Smooth muscle cell (in vitro differentiated cells): Measurements from ENCODE around the gene PAAF1. TPM values are rescaled to one million over a fixed set of nuclear protein-coding genes. Genes with fewer than 3 reads are reported as not detected.

Experiments
- DNase-seq: peaks from one replicate; lab custom pipeline; 2025; ENCODE audit not compliant: unreplicated experiment; lab: John Stamatoyannopoulos, UW
- H2AFZ ChIP-seq: fragments of 200-600 bp; sonication (generic); 2 replicates; pipeline ENCODE4 v1.6.0; 2016; ENCODE audit warnings: antibody characterized with exemption, low read depth, mild to moderate bottlenecking
- H3F3A ChIP-seq: fragments of 200-600 bp; sonication (generic); 2 replicates; pipeline ENCODE4 v1.6.0; 2017; ENCODE audit warnings: antibody characterized with exemption, low read depth
- H3K27ac ChIP-seq: fragments of 200-600 bp; sonication (generic); 2 replicates; pipeline ENCODE4 v1.5.1; 2016; ENCODE audit warnings: low read depth, mild to moderate bottlenecking
- H3K27me3 ChIP-seq: fragments of 200-600 bp; sonication (generic); 2 replicates; pipeline ENCODE4 v1.6.1; 2016; ENCODE audit warnings: low read depth, mild to moderate bottlenecking
- H3K36me3 ChIP-seq: fragments of 200-600 bp; sonication (generic); 2 replicates; pipeline ENCODE4 v1.5.1; 2016; ENCODE audit warnings: low read depth
- H3K4me1 ChIP-seq: fragments of 200-600 bp; sonication (generic); 2 replicates; pipeline ENCODE4 v1.5.1; 2016; ENCODE audit warnings: low read depth
- H3K4me2 ChIP-seq: fragments of 200-600 bp; sonication (generic); 2 replicates; pipeline ENCODE4 v1.6.0; 2016; ENCODE audit warnings: mild to moderate bottlenecking
- H3K4me3 ChIP-seq: fragments of 200-600 bp; sonication (generic); 2 replicates; pipeline ENCODE4 v1.5.1; 2016; ENCODE audit warnings: mild to moderate bottlenecking
- H3K79me2 ChIP-seq: fragments of 200-600 bp; sonication (generic); 2 replicates; pipeline ENCODE4 v1.6.0; 2016; ENCODE audit warnings: low read depth, mild to moderate bottlenecking
- H3K9ac ChIP-seq: fragments of 200-600 bp; sonication (generic); 2 replicates; pipeline ENCODE4 v1.6.0; 2016; ENCODE audit warnings: low read depth
- H3K9me3 ChIP-seq: fragments of 200-600 bp; sonication (generic); replicated peaks from 2 replicates; pipeline ENCODE4 v1.5.1; 2016; ENCODE audit warnings: low read depth
- H4K20me1 ChIP-seq: fragments of 200-600 bp; sonication (generic); 2 replicates; pipeline ENCODE4 v1.6.0; 2016; ENCODE audit warnings: low read depth
- CTCF ChIP-seq: fragments of 200-600 bp; sonication (generic); IDR thresholded peaks from 2 replicates; pipeline ENCODE4 v1.5.1; 2017; ENCODE audit warnings: borderline replicate concordance, mild to moderate bottlenecking, antibody characterized with exemption; ENCODE audit not compliant: insufficient read depth, poor library complexity, severe bottlenecking
- WGBS: methylation state at CpG from one replicate; pipeline ENCODE4 v1.1.7; 2016; ENCODE audit warnings: low lambda C conversion rate; 5-methylcytosine and 5-hydroxymethylcytosine counted together
- polyA plus RNA-seq: library from polyadenylated mRNA; unstranded; fragments of >200 nt; fragmentation: Nextera tagmentation; extraction: Ambion mirVana; gene quantifications from 2 replicates; pipeline ENCODE4 v1.2.1, GENCODE V29; 2016
- total RNA-seq: library from RNA; depleted of rRNA; stranded (reverse); fragments of >200 nt; gene quantifications from 2 replicates; pipeline ENCODE4 v1.2.3, GENCODE V29; 2014

Gene PAAF1
- total and polyA plus RNA-seq, 2 experiments from 2014 or later = 10.8 to 34.9 TPM

- DNase-seq = no peak
- H3K36me3 ChIP-seq = no peaks in the 10 kb centered on the region
Observed at GRCh38 chr11:73944901-73945300, 68.1 kb downstream of the PAAF1 start.

GRCh38 chr11:73945396-73945795, 68.6 kb downstream of the PAAF1 start:
- Histone ChIP-seq H3K36me3 (no peaks in the 10 kb centered on the region), H3K4me3 (no peak overlapping the region), H2AFZ (no peak overlapping the region), H3K9ac (no peak overlapping the region), H3K27ac (no peak overlapping the region), H3F3A (no peaks in the 10 kb centered on the region), H3K4me1 (no peaks in the 10 kb centered on the region), H3K4me2 (no peak overlapping the region), H3K79me2 (no peaks in the 10 kb centered on the region), H3K9me3 (no peaks in the 10 kb centered on the region), H4K20me1 (no peaks in the 10 kb centered on the region), H3K27me3 (no peaks in the 10 kb centered on the region)
- WGBS = 81% methylated on average over 4 of the region's 4 CpGs
- no peak for DNase-seq
- TF ChIP-seq CTCF = no peak

More at GRCh38 chr11:73944901-73945300, 68.1 kb downstream of the PAAF1 start:
- Histone ChIP-seq H3K4me2 (no peak overlapping the region), H3K9me3 (no peaks in the 10 kb centered on the region), H3K4me3 (no peak overlapping the region), H3K27ac (no peak overlapping the region), H3K79me2 (no peaks in the 10 kb centered on the region), H3F3A (no peaks in the 10 kb centered on the region), H3K27me3 (no peaks in the 10 kb centered on the region), H4K20me1 (no peaks in the 10 kb centered on the region), H3K4me1 (no peaks in the 10 kb centered on the region), H2AFZ (no peak overlapping the region), H3K9ac (no peak overlapping the region)
- WGBS = 92% methylated on average over 10 of the region's 10 CpGs
- TF ChIP-seq CTCF = no peak

GRCh38 chr11:73946798-73947458, 70.1 kb downstream of the PAAF1 start:
- WGBS = 92% methylated on average over 13 of the region's 13 CpGs
- DNase-seq = no peak
- H3K36me3 ChIP-seq = no peaks in the 10 kb centered on the region

More at GRCh38 chr11:73946798-73947458, 70.1 kb downstream of the PAAF1 start:
- Histone ChIP-seq H3K27ac (no peak overlapping the region), H3K27me3 (no peaks in the 10 kb centered on the region), H3K79me2 (no peaks in the 10 kb centered on the region), H4K20me1 (no peaks in the 10 kb centered on the region), H3K9ac (no peak overlapping the region), H3K4me2 (no peak overlapping the region), H2AFZ (no peak overlapping the region), H3F3A (no peaks in the 10 kb centered on the region), H3K9me3 (no peaks in the 10 kb centered on the region), H3K4me1 (no peaks in the 10 kb centered on the region), H3K4me3 (no peak overlapping the region)
- no peak for TF ChIP-seq CTCF
